Smooth muscle cell of the brain vasculature (primary cell): ENCODE measurements around the gene EPAS1.

Source experiments
- DNase-seq: peaks from one replicate; pipeline ENCODE4 v3.0.0-alpha.2; 2012; ENCODE audit warnings: low read depth, low spot score

The EPAS1 gene

DNA sequence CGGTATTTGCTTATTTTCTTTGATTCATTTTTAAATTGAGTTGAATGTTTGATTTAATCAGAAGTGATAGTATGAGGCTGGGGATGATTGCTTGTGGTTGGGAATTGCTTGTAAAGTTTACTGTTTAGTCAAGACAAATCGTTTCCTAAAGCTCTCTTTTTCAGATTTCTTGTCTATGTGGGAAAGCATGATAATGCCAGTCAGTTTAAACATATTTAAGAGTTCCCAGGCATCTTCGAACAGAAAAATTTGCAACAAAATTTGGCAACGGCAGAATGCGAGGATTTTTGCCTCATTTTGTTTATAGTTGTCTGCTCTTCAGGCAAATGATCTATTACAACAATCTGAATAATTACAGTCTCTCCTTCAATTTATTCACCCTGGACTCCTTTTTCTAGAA lies 22.5 kb downstream of the EPAS1 start:
- DNase-seq, result no peak

DNA sequence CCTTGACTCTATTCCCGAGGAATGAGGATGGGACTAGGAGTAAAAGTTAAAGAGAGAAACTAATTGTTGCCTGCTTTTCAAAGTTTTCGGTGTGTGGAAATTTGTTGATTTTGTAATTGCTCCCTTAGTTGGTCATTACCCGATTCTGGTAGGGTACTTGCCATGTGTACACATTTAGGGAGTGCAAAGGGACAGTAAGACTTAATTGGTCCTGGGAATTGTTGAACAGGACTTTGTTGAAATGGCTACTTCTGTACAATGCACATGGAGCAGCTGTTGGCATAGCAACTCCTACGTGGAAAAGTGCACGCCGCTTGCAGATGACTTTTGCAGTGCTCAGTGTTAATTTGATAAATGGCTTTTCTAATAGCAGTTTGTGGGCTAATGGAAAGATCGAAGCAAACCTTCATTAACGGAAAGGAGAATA lies 22.9 kb downstream of the EPAS1 start:
- DNase-seq, result no peak

DNA sequence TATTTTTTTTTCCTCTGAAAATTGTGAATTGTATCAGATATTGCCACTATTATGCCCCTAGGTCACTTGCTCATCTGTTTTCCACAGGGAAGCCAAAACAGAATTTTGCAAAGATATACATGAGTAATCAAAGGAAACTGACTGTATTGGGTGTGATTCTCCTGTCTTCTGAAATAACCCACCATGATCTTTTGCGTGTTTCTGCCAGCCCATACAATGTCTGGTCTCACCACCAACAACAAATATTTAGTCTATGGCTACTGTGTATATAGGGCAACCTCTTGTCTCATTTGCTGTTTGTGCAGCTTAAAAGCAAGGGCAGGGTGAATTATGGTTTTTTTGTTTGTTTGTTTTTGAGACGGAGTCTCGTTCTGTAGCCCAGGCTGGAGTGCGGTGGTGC lies 26.5 kb downstream of the EPAS1 start:
- DNase-seq, result no peak

DNA sequence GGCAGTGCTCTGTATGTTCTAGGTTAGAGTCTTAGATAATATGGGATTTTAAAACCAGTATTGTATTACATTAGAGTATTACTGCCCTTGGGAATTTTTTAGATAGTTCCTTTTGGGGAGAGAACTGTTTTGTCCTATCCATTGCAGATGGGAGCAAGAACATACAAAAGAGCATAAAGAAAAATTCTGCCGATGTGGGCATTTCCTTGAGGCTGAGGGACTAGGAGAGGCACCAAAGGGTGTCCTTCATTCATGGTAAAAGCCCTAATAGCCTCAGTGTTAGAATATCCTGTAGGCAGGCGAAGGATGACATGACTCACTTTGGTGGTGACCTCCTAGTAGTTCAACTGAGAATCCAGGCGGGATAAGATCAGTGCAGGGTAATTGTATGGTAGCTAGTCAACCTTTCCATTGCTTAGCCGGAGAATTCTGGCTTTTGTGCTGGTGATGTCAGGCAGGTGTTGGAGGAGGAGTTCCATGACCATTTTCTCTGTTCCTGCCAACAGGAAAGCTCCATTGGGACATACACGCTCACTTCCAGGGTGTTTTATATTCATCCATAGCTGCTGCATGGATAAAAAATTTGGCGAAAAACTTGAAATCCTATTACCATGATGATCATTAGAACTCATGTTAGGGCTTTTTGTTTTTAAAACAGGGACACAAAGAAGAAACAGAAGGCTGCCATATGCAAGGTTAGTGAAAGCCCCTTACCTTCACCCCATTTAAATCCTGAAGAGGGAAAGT lies 28.1 kb downstream of the EPAS1 start:
- DNase-seq, result no peak

DNA sequence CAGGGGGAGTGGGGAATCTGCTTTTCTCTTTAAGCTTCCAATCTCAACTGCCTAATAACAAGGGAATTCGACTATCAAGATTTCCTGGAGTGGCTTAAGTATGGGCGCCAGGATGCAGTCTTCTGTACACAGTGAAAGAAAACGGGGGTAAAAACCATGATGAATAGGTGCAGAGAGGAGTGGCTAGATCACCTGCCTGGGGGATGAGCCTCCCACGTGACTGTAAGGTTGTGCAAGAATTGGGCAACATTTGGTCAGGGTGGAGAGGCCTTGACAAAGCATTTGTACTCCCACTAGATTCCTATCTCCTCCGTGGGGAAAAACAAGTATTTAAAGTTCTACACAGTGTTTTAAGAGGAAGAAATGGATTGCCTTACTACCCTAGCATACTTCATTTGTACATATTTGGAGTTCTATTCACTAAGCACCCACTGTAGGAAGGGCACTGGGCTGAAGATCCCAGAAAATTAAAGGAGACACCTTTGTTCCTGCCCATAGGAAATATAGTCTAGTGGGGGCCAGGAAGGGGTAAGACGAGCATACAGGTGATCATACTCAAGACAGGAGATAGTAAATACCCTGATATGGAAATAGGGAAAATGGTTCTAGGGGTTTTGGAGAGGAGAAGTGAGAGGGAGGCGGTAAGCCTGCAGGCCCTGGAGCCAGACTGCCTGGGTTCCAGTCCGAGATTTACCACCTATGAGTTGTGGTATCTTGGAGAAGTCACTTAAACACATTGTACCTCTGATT lies 29.2 kb downstream of the EPAS1 start:
- DNase-seq, result no peak

DNA sequence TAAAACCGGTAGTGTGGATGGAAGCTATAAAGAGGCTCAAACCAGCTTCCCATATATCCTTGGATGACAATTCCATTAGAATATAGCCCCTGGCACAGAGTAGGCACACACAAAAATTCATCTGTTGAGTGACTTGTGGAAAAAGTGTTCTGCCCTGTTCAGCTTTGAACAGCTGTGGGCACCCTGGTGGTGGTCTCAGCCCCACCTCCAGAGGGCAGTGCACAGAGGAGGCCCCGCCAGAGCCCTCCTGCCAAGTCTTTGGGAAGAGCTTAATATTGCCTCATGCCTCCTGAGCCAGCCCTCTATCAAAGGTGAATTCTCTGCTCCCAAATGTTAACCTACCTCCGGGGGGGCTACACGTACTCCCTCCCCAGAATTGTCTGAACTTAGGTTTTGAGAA lies 30.4 kb downstream of the EPAS1 start:
- no peak for DNase-seq

GRCh38 chr2:46328291-46328690 lies 31.1 kb downstream of the EPAS1 start:
- DNase-seq, result no peak

DNA sequence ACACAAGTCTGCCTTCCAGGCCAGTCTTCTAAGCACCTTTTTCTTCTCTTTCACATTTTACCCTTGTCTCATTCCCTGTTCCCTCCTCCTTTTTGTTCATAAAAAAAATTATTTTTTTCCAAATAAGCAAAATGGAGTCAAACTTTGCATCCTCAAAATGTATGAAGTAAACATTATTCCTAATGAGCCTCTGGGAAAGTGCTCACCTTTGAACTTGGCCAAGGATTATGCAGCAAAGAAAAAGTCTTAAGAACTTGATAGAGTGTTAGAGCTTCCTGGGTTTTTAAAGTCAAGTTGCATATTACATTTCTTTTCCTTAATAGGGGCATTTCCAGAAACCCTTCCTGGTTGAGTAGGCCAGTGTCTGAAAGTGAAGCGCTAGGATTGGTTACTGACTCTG lies 31.6 kb downstream of the EPAS1 start:
- no peak for DNase-seq

DNA sequence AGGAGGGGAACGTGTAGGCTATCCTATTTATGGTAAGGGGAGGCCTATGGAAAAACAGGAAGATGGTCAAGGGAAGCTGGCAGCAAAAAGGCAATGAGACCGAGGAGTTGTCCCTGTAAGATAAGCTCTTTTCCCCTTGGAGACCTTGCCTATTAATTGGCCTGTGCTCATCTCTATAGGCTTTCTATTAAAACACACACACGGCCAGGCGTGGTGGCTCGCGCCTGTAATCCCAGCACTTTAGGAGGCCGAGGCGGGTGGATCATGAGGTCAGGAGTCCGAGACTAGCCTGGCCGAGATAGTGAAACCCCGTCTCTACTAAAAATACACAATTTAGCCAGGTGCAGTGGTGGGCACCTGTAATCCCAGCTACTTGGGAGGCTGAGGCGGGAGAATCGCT lies 32.1 kb downstream of the EPAS1 start:
- DNase-seq, result no peak

- no peak for DNase-seq
Observed at GRCh38 chr2:46329803-46330775, 32.9 kb downstream of the EPAS1 start.

DNA sequence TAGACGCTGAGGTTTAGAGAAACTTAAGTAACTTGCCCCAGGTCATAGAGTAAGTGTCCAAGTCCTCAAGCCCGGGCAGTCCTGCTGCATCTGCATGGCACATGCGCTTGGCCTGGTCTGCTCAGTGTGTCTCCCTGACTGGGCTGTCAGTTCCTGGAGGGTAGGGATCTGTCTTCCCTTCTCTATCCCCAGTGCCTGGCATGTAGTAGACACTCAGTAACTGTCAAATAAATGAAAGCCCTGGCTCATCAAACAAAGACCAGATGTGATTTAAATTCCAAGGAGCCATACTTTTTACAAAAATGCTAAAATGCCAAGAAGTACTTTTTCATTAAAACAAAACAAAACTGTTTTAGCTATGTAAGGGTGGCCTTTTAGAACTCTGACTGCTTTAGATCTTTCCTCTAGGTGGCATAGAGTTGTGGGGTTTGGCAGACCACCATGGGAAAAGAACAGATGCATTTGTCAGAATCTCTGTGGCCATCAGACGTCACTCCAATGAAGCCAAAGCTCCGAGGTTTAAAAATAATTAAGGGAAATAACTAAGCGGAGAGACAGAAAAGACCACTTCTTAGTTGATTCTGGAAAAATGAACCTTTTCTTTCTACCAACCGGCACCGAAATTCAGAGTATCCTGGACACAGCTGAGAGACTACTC lies 34.0 kb downstream of the EPAS1 start:
- no peak for DNase-seq

GRCh38 chr2:46332686-46333281 lies 35.6 kb downstream of the EPAS1 start:
- no peak for DNase-seq

DNA sequence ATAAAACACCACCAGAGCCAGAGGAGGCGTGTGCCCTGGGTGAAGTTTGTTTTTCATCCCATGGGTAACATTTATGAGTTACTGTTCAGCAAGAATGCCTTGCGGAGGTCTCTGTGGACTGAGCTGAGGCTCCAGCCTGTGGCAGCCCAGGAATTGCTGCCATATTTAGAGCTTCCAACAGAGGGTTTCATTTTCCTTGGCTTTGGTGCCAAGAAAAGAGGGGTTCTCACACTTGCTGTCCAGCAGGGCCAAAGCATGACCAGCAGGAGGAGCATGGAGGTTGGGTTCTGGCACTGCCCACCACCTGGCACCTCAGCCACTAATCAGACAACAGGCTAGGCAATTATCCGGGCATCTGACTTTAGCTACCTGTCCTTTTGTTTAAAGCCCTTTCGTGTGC lies 36.7 kb downstream of the EPAS1 start:
- no peak for DNase-seq

DNA sequence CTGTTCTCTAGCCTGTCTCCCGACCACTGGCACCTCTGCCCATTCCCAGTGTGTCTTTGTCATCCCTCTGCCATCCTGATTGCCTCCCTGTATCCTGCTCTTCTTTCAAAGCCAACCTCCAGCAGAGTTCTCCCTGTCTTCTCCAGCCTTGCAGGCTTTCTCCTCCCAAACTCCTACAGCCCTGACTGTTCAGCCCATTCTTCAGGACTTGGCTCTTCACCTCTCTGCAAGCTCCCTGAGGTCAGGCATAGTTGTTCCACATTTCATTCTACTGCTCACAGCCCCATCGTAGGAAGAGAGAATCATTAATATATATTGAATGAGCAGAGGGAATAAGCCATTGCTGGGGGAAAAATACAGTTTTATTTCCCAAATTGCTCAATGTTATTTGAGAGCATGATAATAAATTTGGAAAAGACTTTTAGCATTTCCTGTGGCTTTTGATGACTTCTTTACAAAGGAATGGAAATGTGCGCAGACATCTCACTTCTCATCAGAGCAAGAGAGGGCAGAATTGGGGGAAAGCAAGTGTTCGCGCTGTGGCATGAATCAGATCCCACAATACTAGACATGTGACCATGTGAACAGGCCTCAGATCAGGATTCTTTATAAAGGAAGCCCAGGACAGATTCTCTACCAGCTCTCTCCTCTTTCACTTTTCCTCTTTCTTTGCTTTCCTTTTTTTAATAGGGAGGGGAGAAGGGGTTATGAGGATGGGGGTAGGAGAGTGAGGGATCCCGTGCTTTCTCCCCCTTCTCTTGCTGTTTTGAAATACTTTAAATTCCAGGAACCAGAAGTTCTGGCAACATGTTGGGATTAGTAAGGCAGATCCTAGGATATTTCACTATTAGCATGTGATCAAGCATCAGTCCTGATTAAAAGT lies 37.4 kb downstream of the EPAS1 start:
- no peak for DNase-seq

DNA sequence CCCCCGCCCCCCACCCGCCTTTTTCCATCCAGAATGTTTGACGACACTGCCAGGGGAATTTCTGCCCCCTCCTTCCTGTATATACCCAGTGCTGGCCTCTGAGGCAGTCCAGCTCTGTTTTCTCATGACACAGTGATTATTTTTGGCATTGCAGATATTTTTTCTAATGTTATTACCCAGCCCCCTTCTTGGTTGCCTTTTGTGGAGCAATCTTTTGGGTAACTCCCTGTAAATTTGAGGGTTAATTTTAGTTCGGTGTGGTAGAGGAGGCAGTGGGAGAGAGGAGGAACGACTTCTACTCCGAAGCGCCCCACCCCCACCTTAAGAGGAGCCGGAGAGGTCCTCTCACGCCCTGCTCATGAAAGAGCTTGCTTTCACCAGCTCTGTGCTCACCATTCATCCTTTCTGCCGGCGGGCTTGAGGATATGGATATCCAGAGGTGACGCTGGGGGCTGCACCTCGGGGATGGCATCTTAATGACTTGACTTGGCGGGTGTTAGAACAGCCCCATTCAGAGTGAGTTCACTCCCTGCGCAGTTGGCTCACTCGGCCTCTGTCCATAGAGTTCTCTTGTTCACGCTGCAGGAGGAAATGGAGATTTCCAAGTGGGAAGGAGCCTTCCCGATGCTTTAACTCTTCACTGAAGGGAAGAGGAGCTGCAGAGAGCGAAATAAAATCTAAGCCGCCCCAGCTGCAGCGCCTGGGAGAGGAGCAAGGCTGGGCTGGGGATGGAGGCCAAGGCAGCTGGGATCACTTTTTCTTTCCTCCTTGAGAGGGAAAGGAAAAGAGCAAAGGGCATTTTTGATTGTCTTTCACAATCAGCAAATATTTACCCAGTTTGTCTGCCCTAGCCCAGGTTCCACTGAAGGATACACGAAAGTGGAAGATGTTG lies 38.4 kb downstream of the EPAS1 start:
- DNase-seq, result no peak

- DNase-seq, result no peak
Observed at GRCh38 chr2:46336283-46336959, 39.2 kb downstream of the EPAS1 start.

- no peak for DNase-seq
Observed at GRCh38 chr2:46337208-46337994, 40.2 kb downstream of the EPAS1 start.

GRCh38 chr2:46338674-46339073 lies 41.5 kb downstream of the EPAS1 start:
- no peak for DNase-seq
